DND-41 (cell line): Measurements from ENCODE around the gene FLNB.

Experiments
- EZH2 ChIP-seq: IDR thresholded peaks from 3 replicates; pipeline ENCODE4 v1.6.1; 2012; ENCODE audit warnings: borderline replicate concordance, low read depth, mild to moderate bottlenecking, moderate library complexity, low read length, inconsistent platforms; ENCODE audit not compliant: severe bottlenecking
- TF ChIP-seq, protein P1 (sequence below): IDR thresholded peaks from 2 replicates; pipeline ENCODE4 v1.5.1; 2012; ENCODE audit warnings: borderline replicate concordance, low read length, moderate library complexity, mild to moderate bottlenecking; ENCODE audit not compliant: poor library complexity, severe bottlenecking; ENCODE audit errors: extremely low read depth

DNA sequence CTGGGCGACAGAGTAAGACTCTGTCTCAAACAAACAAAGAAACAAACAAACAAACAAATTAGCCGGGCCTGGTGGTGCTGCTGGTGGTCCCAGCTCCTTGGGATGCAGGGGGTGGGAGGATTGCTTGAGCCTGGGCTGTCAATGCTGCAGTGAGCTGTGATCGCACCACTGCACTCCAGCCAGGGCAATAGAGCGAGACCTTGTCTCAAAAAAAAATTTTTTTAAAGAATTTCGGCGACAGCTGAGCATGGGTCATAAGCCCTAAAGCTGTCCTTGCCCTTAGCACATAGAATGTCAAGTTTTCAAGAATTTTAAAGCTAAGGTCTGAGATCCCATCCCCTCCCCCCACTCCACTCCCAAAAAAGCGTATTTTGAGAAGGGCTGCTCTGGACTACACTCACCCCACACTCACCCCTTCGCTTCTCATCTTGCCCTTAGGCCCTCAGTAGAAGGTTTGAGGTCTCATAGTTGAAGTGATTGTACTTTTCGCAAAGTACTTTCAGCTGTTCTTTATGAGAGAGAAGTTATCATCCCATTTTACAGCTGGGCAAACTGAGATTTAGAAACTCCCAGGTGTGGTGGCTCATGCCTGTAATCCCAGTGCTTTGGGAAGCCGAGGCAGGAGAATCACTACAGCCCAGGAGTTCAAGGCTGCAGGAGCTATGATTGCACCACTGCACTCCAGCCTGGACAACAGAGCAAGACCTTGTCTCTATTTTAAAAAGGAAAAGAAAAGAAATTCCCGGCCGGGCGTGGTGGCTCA lies 34.3 kb upstream of the FLNB start:
- TF ChIP-seq, protein P1, sequence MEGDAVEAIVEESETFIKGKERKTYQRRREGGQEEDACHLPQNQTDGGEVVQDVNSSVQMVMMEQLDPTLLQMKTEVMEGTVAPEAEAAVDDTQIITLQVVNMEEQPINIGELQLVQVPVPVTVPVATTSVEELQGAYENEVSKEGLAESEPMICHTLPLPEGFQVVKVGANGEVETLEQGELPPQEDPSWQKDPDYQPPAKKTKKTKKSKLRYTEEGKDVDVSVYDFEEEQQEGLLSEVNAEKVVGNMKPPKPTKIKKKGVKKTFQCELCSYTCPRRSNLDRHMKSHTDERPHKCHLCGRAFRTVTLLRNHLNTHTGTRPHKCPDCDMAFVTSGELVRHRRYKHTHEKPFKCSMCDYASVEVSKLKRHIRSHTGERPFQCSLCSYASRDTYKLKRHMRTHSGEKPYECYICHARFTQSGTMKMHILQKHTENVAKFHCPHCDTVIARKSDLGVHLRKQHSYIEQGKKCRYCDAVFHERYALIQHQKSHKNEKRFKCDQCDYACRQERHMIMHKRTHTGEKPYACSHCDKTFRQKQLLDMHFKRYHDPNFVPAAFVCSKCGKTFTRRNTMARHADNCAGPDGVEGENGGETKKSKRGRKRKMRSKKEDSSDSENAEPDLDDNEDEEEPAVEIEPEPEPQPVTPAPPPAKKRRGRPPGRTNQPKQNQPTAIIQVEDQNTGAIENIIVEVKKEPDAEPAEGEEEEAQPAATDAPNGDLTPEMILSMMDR = no peak
- no peak for TF ChIP-seq EZH2
